ENCODE data around the gene GSTO1. TPM values are rescaled to one million over a fixed set of nuclear protein-coding genes. Genes with fewer than 3 reads are reported as not detected.

Gene GSTO1
- total RNA-seq, 1 experiment from 2014 or later = 126 TPM

DNA sequence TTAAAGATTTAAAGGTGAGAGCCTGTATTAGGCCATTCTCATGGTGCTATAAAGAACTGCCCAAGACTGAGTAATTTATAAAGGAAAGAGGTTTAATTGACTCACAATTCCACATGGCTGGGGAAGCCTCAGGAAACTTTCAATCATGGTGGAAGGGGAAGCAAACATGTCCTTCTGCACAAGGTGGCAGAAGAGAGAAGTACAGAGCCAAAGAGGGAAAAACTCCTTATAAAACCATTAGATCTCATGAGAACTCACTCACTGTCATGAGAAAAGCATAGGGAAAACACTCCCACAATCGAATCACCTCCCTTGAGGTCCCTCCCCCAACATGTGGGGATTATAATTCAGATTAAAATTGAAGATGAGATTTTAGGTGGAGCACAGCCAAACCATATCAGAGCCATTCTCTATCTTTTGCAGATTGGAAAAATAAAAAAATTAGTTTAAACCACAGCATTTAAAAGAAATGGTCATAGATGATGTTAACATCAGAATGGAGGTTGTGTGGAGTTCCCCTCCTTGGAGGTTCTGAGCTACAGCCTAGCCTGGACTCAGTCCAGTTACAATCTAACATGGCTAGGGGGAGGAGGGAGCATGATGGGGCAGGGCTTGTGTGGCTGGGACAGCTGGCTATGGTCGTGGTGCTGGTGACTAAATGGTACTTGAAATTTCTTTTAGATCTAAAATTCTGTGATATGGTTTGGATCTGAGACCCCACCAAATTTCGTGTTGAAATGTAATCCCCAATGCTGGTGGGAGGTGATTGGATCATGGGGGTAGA, 47.4 kb downstream of the GSTO1 start:
- H3K27ac ChIP-seq (ENCODE audit: low read depth, low read length, poor library complexity, severe bottlenecking) = no peak overlapping the region
- no peaks in the 10 kb centered on the region for H3K27me3 ChIP-seq (replicated peaks; ENCODE audit: insufficient read depth, low read depth, low read length, poor library complexity)
- CTCF ChIA-PET = no interaction called here
- H3K4me3 ChIP-seq (ENCODE audit: low read depth, low read length, poor library complexity, severe bottlenecking) = no peak overlapping the region
- POLR2A ChIA-PET (ENCODE audit: low non-redundant PET) = no interaction called here
- no TSS peak for BruUV-seq (replicated peaks)
- no peaks in the 10 kb centered on the region for H3K36me3 ChIP-seq (ENCODE audit: insufficient read depth, low read length, poor library complexity, severe bottlenecking)
- H3K9me3 ChIP-seq (ENCODE audit: low read depth, low read length, poor library complexity, severe bottlenecking) = no peaks in the 10 kb centered on the region
- no peak for DNase-seq (ENCODE audit: low spot score)
- intact Hi-C loops (cut with micrococcal nuclease; ENCODE audit: unreplicated experiment) = no loop called here
- no peaks in the 10 kb centered on the region for H3K4me1 ChIP-seq (ENCODE audit: insufficient read depth, low read length, poor library complexity, severe bottlenecking)
- TF ChIP-seq, protein P1, sequence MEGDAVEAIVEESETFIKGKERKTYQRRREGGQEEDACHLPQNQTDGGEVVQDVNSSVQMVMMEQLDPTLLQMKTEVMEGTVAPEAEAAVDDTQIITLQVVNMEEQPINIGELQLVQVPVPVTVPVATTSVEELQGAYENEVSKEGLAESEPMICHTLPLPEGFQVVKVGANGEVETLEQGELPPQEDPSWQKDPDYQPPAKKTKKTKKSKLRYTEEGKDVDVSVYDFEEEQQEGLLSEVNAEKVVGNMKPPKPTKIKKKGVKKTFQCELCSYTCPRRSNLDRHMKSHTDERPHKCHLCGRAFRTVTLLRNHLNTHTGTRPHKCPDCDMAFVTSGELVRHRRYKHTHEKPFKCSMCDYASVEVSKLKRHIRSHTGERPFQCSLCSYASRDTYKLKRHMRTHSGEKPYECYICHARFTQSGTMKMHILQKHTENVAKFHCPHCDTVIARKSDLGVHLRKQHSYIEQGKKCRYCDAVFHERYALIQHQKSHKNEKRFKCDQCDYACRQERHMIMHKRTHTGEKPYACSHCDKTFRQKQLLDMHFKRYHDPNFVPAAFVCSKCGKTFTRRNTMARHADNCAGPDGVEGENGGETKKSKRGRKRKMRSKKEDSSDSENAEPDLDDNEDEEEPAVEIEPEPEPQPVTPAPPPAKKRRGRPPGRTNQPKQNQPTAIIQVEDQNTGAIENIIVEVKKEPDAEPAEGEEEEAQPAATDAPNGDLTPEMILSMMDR (conservative IDR thresholded peaks at IDR 0.05; ENCODE audit: low read depth, low read length) = no peak
- no peak for TF ChIP-seq EZH2 (IDR thresholded peaks at IDR 0.05; ENCODE audit: borderline replicate concordance, low read depth, low read length, poor library complexity, severe bottlenecking)

DNA sequence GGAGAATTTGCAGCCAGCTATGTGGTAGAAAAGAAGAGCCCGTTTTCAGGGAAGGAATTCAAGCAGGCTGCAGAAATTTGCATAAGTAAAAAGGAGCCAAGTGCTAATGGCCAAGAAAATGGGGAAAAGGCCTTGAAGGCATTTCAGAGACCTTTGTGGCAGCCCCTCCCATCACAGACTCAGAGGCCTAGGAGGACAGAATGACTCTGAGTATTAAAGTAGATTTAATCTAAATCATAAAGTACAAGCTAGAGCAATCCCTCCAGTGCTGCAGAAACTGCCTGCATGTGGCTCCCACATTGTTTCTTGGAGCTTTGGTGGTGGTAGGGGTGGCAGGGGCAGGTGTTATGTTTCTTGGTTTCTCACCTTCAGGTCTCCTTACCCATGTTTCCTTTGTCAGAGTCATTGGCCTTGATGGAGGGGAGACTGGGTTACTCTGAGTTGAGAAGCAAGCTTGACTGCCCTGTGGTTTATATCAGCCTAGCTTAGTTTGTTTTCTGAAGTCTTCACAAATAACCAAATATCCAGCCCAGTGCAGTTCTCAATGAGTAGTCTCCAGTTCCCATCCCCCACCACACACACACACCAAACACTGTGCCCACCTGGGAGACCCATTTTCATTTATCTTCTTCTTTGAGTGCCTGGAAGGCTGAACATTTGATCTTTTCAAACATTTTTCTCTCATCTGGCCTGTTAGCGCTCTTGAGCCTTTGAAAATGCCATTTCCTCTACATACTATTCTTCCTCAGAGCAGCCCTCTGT, 49.1 kb downstream of the GSTO1 start:
- POLR2A ChIA-PET (ENCODE audit: low non-redundant PET) = no interaction called here

GRCh38 chr10:104304356-104304745, 49.7 kb downstream of the GSTO1 start:
- no peak for DNase-seq (ENCODE audit: low spot score)
- H3K27ac ChIP-seq (ENCODE audit: low read depth, low read length, poor library complexity, severe bottlenecking) = no peak overlapping the region
- H3K27me3 ChIP-seq (replicated peaks; ENCODE audit: insufficient read depth, low read depth, low read length, poor library complexity) = no peaks in the 10 kb centered on the region
- ChIA-PET POLR2A (ENCODE audit: low non-redundant PET) (no interaction called here), CTCF (no interaction called here)
- no peak overlapping the region for H3K4me3 ChIP-seq (ENCODE audit: low read depth, low read length, poor library complexity, severe bottlenecking)
- TF ChIP-seq, protein P1 (conservative IDR thresholded peaks at IDR 0.05; ENCODE audit: low read depth, low read length) = no peak
- TF ChIP-seq EZH2 (IDR thresholded peaks at IDR 0.05; ENCODE audit: borderline replicate concordance, low read depth, low read length, poor library complexity, severe bottlenecking) = no peak
- H3K36me3 ChIP-seq (ENCODE audit: insufficient read depth, low read length, poor library complexity, severe bottlenecking) = peaks cover under 1% of the 10 kb centered on the region
- H3K9me3 ChIP-seq (ENCODE audit: low read depth, low read length, poor library complexity, severe bottlenecking) = no peaks in the 10 kb centered on the region
- no peaks in the 10 kb centered on the region for H3K4me1 ChIP-seq (ENCODE audit: insufficient read depth, low read length, poor library complexity, severe bottlenecking)
- intact Hi-C loops (cut with micrococcal nuclease; ENCODE audit: unreplicated experiment) = no loop called here
- no TSS peak for BruUV-seq (replicated peaks)

More for the DNA sequence above, 49.1 kb downstream of the GSTO1 start:
- Histone ChIP-seq H3K27ac (ENCODE audit: low read depth, low read length, poor library complexity, severe bottlenecking) (no peak overlapping the region), H3K9me3 (ENCODE audit: low read depth, low read length, poor library complexity, severe bottlenecking) (no peaks in the 10 kb centered on the region), H3K27me3 (replicated peaks; ENCODE audit: insufficient read depth, low read depth, low read length, poor library complexity) (no peaks in the 10 kb centered on the region), H3K4me3 (ENCODE audit: low read depth, low read length, poor library complexity, severe bottlenecking) (no peak overlapping the region), H3K4me1 (ENCODE audit: insufficient read depth, low read length, poor library complexity, severe bottlenecking) (no peaks in the 10 kb centered on the region), H3K36me3 (ENCODE audit: insufficient read depth, low read length, poor library complexity, severe bottlenecking) (no peaks in the 10 kb centered on the region)
- TF ChIP-seq, protein P1 (conservative IDR thresholded peaks at IDR 0.05; ENCODE audit: low read depth, low read length) = no peak
- TF ChIP-seq EZH2 (IDR thresholded peaks at IDR 0.05; ENCODE audit: borderline replicate concordance, low read depth, low read length, poor library complexity, severe bottlenecking) = no peak
- intact Hi-C loops (cut with micrococcal nuclease; ENCODE audit: unreplicated experiment) = no loop called here
- BruUV-seq (replicated peaks) = no TSS peak
- no peak for DNase-seq (ENCODE audit: low spot score)
- CTCF ChIA-PET = no interaction called here
